HepG2 (cell line): Measurements from ENCODE around the gene ATIC. TPM values are rescaled to one million over a fixed set of nuclear protein-coding genes. Genes with fewer than 3 reads are reported as not detected.

Source experiments
- EP300 ChIP-seq, 3 experiments: sonication (generic) in 1 of 3; formaldehyde crosslinking in 1 of 3; IDR thresholded peaks; 2 replicates each; pipeline versions ENCODE4 v1.5.1 to v1.6.1; 2011 to 2020; ENCODE audit warnings: low read depth in 2 of 3, low read length in 2 of 3, borderline replicate concordance in 1 of 3, improper control_type of control experiment in 1 of 3, mild to moderate bottlenecking in 1 of 3, missing genetic modification reagents in 1 of 3, moderate library complexity in 1 of 3
- NFE2 ChIP-seq: sonication (generic); formaldehyde crosslinking; IDR thresholded peaks from 2 replicates; pipeline ENCODE4 v1.4.0; 2020; ENCODE audit warnings: missing genetic modification reagents
- NFYC ChIP-seq: IDR thresholded peaks from 2 replicates; pipeline ENCODE4 v1.6.1; 2016; ENCODE audit warnings: missing genetic modification reagents, missing compliant biosample characterization
- PRPF4 ChIP-seq: fragments of 200-400 bp; formaldehyde crosslinking; IDR thresholded peaks from 2 replicates; pipeline ENCODE4 v1.6.1; 2016; ENCODE audit warnings: low read length, low read depth; ENCODE audit not compliant: poor library complexity, severe bottlenecking
- ZNF263 ChIP-seq: sonication (generic); formaldehyde crosslinking; IDR thresholded peaks from 2 replicates; pipeline ENCODE4 v1.4.0; 2020; ENCODE audit warnings: missing genetic modification reagents
- ZNF614 ChIP-seq: IDR thresholded peaks from 2 replicates; pipeline ENCODE4 v1.6.1; 2018; ENCODE audit warnings: missing biosample characterization, missing genetic modification reagents, inconsistent platforms, borderline replicate concordance
- ZNF660 ChIP-seq: sonication (generic); formaldehyde crosslinking; IDR thresholded peaks from 2 replicates; pipeline ENCODE4 v1.5.1; 2020; ENCODE audit warnings: mild to moderate bottlenecking, low read depth, missing genetic modification reagents, borderline replicate concordance
- ZNF839 ChIP-seq: sonication (generic); formaldehyde crosslinking; IDR thresholded peaks from 2 replicates; pipeline ENCODE4 v1.4.0; 2020; ENCODE audit warnings: missing genetic modification reagents, mild to moderate bottlenecking, borderline replicate concordance
- polyA plus RNA-seq, 8 experiments: library from polyadenylated mRNA; depleted of rRNA in 3 of 8; stranded (reverse) in 7 of 8; unstranded in 1 of 8; fragments of >200 nt; fragmentation: Illumina TruSeq in 4 of 8; extraction: Trizol in 4 of 8; gene quantifications; 2 replicates each; pipeline versions ENCODE4 v1.2.1 to v1.2.3, GENCODE V29; 2011 to 2016; ENCODE audit warnings: low read depth in 4 of 8, missing spikeins in 1 of 8, mixed read lengths in 1 of 8; ENCODE audit not compliant: insufficient read depth in 1 of 8
- total RNA-seq, 5 experiments: library from RNA; depleted of rRNA; stranded (reverse); fragments of >200 nt; fragmentation: Illumina TruSeq; extraction: Trizol; gene quantifications; 2 replicates each; pipeline ENCODE4 v1.2.3, GENCODE V29; 2016; ENCODE audit warnings: low read depth in 1 of 5
- TF ChIP-seq, protein P1 (sequence below): sonication (generic); formaldehyde crosslinking; IDR thresholded peaks from 2 replicates; pipeline ENCODE4 v1.4.0; 2020; ENCODE audit warnings: mild to moderate bottlenecking, missing genetic modification reagents, borderline replicate concordance
- TF ChIP-seq, protein P2 (sequence below): sonication (generic); formaldehyde crosslinking; IDR thresholded peaks from 2 replicates; pipeline ENCODE4 v1.8.1; 2023; ENCODE audit warnings: mild to moderate bottlenecking, moderate library complexity, missing genetic modification reagents
- TF ChIP-seq, protein P3 (sequence below): sonication (generic); formaldehyde crosslinking; IDR thresholded peaks from 2 replicates; pipeline ENCODE4 v1.4.0; 2020; ENCODE audit warnings: missing genetic modification reagents
- TF ChIP-seq, protein P4 (sequence below): sonication (generic); formaldehyde crosslinking; IDR thresholded peaks from 2 replicates; pipeline ENCODE4 v1.5.0; 2020; ENCODE audit warnings: mild to moderate bottlenecking, missing genetic modification reagents, moderate library complexity
- TF ChIP-seq, protein P5 (sequence below): sonication (generic); formaldehyde crosslinking; IDR thresholded peaks from 2 replicates; pipeline ENCODE4 v1.9.0; 2021; ENCODE audit warnings: missing genetic modification reagents, mild to moderate bottlenecking, borderline replicate concordance

The ATIC gene
- total and polyA plus RNA-seq, 2 of the 13 experiments (the other 11 are each of a cell fraction or from before 2014, with no cell fraction given): 89.8 to 146 TPM

DNA sequence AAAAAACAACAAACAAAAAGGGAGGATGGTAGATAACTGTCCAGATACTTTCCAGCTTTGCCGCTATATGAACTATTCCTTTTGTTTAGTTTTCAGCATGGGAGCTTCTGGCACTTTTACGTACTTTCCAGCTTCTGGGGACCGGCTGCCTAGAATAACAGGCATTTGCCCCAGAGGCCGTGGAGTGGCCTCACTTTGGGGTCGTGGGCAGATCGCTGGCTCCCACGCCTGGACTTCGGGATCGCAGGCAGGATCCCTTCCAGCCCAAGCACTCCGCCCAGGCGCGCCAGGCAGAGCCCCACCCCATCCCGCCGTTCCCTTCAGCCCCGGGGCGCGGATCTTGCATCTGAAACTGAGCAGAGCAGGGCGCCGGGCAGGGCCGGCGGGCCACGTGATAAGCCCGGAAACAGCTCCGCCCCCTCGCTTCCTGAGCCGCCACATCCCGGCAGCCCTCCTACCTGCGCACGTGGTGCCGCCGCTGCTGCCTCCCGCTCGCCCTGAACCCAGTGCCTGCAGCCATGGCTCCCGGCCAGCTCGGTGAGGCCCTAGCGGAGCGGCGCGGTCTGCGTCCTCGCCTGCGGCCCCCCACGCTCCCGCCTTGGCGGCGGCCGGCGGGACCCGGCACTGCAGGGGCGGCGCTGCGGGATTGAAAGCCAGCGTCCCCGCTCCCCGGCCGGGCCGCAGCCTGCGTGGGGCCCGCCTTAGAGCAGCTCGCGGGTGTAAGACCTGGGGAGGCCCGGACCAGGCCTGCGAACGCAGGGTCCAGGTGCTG is at the start of gene ATIC (continued):
- TF ChIP-seq, protein P1, sequence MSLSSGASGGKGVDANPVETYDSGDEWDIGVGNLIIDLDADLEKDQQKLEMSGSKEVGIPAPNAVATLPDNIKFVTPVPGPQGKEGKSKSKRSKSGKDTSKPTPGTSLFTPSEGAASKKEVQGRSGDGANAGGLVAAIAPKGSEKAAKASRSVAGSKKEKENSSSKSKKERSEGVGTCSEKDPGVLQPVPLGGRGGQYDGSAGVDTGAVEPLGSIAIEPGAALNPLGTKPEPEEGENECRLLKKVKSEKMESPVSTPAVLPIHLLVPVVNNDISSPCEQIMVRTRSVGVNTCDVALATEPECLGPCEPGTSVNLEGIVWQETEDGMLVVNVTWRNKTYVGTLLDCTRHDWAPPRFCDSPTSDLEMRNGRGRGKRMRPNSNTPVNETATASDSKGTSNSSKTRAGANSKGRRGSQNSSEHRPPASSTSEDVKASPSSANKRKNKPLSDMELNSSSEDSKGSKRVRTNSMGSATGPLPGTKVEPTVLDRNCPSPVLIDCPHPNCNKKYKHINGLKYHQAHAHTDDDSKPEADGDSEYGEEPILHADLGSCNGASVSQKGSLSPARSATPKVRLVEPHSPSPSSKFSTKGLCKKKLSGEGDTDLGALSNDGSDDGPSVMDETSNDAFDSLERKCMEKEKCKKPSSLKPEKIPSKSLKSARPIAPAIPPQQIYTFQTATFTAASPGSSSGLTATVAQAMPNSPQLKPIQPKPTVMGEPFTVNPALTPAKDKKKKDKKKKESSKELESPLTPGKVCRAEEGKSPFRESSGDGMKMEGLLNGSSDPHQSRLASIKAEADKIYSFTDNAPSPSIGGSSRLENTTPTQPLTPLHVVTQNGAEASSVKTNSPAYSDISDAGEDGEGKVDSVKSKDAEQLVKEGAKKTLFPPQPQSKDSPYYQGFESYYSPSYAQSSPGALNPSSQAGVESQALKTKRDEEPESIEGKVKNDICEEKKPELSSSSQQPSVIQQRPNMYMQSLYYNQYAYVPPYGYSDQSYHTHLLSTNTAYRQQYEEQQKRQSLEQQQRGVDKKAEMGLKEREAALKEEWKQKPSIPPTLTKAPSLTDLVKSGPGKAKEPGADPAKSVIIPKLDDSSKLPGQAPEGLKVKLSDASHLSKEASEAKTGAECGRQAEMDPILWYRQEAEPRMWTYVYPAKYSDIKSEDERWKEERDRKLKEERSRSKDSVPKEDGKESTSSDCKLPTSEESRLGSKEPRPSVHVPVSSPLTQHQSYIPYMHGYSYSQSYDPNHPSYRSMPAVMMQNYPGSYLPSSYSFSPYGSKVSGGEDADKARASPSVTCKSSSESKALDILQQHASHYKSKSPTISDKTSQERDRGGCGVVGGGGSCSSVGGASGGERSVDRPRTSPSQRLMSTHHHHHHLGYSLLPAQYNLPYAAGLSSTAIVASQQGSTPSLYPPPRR (CRISPR knock-in tag): peak; percentile 89; the same call in 1 of the 2 replicates
- TF ChIP-seq, protein P2, sequence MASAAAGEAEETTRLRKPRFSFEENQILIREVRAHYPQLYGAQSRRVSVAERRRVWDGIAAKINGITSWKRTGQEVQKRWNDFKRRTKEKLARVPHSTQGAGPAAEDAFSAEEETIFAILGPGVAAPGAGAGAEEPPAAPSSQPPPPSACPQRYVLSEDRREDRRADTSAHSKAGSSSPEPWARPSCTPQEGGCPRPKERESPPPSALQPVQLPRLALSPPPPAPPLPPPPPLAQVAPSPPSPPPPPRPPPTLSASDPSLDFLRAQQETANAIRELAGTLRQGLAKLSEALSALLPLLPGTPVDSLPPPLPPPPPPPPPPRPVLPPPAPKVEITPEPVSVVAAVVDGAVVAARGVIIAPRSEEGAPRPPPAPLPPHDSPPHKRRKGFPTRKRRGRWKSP (CRISPR knock-in tag): peak; percentile 89
- TF ChIP-seq, protein P3, sequence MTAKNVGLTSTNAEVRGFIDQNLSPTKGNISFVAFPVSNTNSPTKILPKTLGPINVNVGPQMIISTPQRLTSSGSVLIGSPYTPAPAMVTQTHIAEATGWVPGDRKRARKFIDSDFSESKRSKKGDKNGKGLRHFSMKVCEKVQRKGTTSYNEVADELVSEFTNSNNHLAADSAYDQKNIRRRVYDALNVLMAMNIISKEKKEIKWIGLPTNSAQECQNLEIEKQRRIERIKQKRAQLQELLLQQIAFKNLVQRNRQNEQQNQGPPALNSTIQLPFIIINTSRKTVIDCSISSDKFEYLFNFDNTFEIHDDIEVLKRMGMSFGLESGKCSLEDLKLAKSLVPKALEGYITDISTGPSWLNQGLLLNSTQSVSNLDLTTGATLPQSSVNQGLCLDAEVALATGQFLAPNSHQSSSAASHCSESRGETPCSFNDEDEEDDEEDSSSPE: peak; percentile 96
- TF ChIP-seq ZNF614 (CRISPR knock-in tag): peak; percentile 88; the same call in 1 of the 2 replicates
- TF ChIP-seq NFE2 (CRISPR knock-in tag): 0 out of 2 replicates have a peak, but pooled peaks have one; percentile 5
- peak; percentile 13; the same call in 1 of the 2 replicates for TF ChIP-seq NFYC (CRISPR knock-in tag)
- TF ChIP-seq ZNF839: peak; percentile 96; the same call in 1 of the 2 replicates
- TF ChIP-seq ZNF263 (CRISPR knock-in tag): peak; percentile 73
- no peak for TF ChIP-seq ZNF660 (CRISPR knock-in tag)
- TF ChIP-seq, protein P4, sequence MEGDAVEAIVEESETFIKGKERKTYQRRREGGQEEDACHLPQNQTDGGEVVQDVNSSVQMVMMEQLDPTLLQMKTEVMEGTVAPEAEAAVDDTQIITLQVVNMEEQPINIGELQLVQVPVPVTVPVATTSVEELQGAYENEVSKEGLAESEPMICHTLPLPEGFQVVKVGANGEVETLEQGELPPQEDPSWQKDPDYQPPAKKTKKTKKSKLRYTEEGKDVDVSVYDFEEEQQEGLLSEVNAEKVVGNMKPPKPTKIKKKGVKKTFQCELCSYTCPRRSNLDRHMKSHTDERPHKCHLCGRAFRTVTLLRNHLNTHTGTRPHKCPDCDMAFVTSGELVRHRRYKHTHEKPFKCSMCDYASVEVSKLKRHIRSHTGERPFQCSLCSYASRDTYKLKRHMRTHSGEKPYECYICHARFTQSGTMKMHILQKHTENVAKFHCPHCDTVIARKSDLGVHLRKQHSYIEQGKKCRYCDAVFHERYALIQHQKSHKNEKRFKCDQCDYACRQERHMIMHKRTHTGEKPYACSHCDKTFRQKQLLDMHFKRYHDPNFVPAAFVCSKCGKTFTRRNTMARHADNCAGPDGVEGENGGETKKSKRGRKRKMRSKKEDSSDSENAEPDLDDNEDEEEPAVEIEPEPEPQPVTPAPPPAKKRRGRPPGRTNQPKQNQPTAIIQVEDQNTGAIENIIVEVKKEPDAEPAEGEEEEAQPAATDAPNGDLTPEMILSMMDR (CRISPR knock-in tag): 0 out of 2 replicates have a peak, but pooled peaks have one; percentile 16
- no peak for TF ChIP-seq PRPF4
- TF ChIP-seq EP300 (IDR thresholded peaks at IDR 0.05; ENCODE audit: low read depth in 2 of 2, low read length in 2 of 2): no peak; a peak in 1 of 4 replicates
- TF ChIP-seq EP300 (CRISPR knock-in tag; IDR thresholded peaks at IDR 0.05; ENCODE audit: borderline replicate concordance): peak; percentile 65; the same call in 1 of the 2 replicates
- TF ChIP-seq, protein P5, sequence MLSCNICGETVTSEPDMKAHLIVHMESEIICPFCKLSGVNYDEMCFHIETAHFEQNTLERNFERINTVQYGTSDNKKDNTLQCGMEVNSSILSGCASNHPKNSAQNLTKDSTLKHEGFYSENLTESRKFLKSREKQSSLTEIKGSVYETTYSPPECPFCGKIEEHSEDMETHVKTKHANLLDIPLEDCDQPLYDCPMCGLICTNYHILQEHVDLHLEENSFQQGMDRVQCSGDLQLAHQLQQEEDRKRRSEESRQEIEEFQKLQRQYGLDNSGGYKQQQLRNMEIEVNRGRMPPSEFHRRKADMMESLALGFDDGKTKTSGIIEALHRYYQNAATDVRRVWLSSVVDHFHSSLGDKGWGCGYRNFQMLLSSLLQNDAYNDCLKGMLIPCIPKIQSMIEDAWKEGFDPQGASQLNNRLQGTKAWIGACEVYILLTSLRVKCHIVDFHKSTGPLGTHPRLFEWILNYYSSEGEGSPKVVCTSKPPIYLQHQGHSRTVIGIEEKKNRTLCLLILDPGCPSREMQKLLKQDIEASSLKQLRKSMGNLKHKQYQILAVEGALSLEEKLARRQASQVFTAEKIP (CRISPR knock-in tag): no peak
